Left renal pelvis (tissue), 4 donors: Measurements from ENCODE around the gene FOLR1. TPM values are rescaled to one million over a fixed set of nuclear protein-coding genes. Genes with fewer than 3 reads are reported as not detected.
A peak's percentile ranks its signal among the peaks of the same experiment; 100 is the strongest.
"Not testable (repeated sequence)": the region's sequence is repeated elsewhere in the genome, so short reads cannot be mapped to it uniquely, and the experiment has no call there.

ENCODE experiments used
- DNase-seq, 4 donors: peaks; one replicate each; pipeline ENCODE4 v3.0.0-alpha.2; 2013; ENCODE audit warnings: low read depth in 4 of 4, low spot score in 3 of 4
- polyA plus RNA-seq, 4 donors: library from polyadenylated mRNA; unstranded; fragments of 120-200 nt; gene quantifications; one replicate each; pipeline ENCODE4 v1.2.1, GENCODE V29; 2013; ENCODE audit not compliant: insufficient read length in 4 of 4

FOLR1 gene
- polyA plus RNA-seq, 4 donors: 11.1 to 54.9 (median 43.2) TPM

- not testable (repeated sequence) for DNase-seq
These were observed 10.9 kb upstream of the FOLR1 start for GRCh38 chr11:72180892-72181552.

GRCh38 chr11:72181553-72181958, 10.4 kb upstream of the FOLR1 start:
- DNase-seq: not testable (repeated sequence)

DNA sequence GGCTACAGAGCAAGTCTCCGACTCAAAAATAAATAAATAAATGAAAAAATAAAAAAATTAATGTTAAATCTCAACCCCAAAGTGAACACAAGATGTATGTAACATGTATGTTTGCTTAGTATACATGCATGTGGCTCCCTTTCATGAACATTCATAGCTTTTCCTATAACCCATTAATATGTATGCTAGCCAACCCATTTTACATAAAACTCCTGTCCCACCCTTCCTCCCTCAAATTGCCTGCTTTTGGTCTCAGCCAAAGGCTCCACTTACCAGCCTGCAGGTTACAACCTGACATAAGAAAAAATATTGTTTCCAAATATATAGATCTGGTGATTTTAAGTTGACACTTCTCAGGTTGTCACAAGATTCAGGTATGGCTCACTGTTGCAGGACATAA, 3.7 kb upstream of the FOLR1 start:
- DNase-seq: no peak

DNA sequence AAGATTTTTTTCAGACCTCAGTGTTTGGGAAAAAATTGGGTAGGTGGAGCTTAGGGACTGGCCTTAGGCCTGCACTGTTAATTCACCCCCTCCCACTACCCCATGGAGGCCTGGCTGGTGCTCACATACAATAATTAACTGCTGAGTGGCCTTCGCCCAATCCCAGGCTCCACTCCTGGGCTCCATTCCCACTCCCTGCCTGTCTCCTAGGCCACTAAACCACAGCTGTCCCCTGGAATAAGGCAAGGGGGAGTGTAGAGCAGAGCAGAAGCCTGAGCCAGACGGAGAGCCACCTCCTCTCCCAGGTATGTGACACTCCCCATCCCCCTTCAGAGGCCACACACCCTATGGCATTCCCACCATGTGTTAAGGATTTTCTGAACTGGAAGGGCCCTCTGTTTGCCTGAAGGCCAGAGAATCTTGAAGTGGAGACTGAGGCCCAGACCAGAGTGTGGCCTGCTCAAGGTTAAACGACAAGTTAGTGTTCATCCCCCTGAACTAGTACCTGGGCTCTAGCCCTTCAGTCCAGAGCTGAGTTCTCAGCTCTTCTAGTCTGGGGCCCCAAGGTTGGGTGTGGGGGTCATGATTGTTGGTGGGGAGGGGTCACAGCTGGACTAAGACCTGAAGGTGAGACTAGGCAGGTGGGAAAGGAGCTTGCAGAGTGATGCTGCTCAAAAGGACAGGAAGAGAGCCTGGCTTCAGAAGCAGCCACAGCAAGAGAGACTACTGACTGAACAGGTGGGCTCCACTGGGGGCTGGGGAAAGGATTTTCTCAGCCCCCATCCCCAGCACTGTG, 2.3 kb upstream of the FOLR1 start:
- DNase-seq: peak in 3 of 4 donors; percentile 40 to 46 (median 43)

DNA sequence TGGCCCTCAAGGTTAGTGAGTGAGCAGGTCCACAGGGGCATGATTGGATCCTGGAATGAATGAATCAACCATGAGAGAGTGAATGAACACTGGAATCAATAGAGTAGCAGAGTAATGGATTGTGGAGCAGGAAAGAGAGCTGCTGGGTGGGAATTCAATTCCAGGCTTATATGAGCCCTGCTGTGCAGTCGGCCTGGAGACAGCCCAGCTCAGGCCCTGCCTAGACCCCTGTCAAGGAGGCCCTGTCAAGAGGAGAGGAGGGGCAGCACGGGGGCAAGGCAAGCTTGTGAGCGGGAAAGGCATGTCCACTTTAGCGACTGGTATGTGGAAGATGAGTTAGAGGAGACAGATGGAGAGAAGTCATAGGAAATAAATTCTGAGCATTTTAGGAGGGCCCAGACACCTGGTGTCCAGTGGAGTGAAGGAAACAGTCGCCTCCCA, 1.3 kb upstream of the FOLR1 start:
- DNase-seq: no peak

GRCh38 chr11:72195518-72196270, 3.8 kb downstream of the FOLR1 start:
- DNase-seq: no peak

DNA sequence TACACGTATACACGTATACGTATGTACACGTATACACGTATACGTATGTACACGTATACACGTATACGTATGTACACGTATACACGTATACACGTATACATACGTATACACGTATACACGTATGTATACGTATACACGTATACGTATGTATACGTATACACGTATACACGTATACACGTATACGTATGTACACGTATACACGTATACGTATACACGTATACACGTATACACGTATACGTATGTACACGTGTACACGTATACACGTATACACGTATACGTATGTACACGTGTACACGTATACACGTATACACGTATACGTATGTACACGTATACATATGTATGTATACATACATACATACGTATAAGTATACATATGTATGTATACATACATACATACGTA, 9.5 kb downstream of the FOLR1 start:
- DNase-seq: not testable (repeated sequence)

- DNase-seq: no peak
These were observed 10.6 kb downstream of the FOLR1 start for GRCh38 chr11:72202571-72202970.

GRCh38 chr11:72203163-72203562, 11.2 kb downstream of the FOLR1 start:
- DNase-seq: no peak

GRCh38 chr11:72204886-72205285, 12.9 kb downstream of the FOLR1 start:
- no peak for DNase-seq

DNA sequence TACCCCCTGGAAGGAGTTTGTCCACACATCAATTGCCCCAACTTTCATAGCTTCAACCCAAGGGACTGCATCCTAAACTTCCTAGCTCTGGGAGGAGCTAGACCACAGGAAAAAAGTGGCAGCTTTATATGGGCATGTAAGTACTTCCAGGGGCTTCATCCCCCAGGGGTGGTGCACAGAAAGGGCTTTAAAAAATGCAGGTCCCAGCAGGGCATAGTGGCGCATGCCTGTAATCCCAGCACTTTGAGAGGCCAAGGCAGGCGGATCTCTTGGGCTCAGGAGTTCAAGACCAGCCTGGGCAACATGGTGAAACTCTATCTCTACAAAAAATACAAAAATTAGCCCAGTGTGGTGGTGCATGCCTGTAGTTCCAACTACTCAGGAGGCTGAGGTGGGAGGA, 14.9 kb downstream of the FOLR1 start:
- DNase-seq: not testable (repeated sequence)

- DNase-seq: no peak
These were observed 16.3 kb downstream of the FOLR1 start for GRCh38 chr11:72208281-72208680.

- DNase-seq: no peak
These were observed 17.2 kb downstream of the FOLR1 start for GRCh38 chr11:72209101-72209500.

- DNase-seq: no peak
These were observed 24.7 kb downstream of the FOLR1 start, which contains the start of gene FOLR2 for GRCh38 chr11:72216638-72217037. Gene FOLR2, plus strand, starts transcription at chr11:72216794. Its CDS starts 1,791 bp downstream, at chr11:72218585.

DNA sequence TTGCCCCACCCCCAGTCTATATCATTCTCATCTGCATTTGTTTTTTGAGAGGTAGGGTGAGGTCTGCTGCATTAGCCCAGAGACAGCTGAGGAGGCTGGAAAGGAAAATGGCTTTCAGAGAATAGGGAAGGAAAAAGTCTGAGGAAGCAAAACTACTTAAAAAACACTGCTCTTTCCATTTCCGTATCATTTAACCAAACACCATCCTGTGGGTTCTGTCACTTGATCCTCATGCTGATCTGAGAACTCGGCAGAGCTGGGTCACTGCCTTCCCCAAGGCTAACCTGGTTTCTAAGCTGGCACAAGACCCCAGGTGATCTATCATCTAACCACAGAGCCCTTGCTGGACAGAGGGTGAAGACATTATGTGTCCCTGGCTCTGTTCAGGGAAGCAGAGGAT, 25.9 kb downstream of the FOLR1 start:
- no peak for DNase-seq

- DNase-seq: no peak
These were observed 26.4 kb downstream of the FOLR1 start for GRCh38 chr11:72218251-72218745.

DNA sequence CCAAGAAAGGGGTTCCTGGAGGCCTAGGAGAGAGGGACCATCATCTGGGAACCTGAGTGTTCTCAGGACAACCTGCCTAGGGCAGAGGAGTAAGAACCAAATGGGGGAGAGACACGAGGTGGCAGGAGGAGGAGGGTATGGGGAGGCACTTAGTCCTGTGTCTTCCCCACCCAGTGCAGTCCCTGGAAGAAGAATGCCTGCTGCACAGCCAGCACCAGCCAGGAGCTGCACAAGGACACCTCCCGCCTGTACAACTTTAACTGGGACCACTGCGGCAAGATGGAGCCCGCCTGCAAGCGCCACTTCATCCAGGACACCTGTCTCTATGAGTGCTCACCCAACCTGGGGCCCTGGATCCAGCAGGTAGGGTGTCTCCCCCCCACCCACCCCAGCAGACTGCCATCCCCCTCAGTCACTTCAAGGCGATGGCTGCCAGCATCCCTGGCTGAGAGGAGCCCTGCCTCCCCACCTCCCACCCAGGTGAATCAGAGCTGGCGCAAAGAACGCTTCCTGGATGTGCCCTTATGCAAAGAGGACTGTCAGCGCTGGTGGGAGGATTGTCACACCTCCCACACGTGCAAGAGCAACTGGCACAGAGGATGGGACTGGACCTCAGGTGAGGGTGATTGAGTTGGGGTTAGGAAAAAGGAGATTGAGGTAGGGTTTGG, 28.9 kb downstream of the FOLR1 start:
- DNase-seq: no peak

DNA sequence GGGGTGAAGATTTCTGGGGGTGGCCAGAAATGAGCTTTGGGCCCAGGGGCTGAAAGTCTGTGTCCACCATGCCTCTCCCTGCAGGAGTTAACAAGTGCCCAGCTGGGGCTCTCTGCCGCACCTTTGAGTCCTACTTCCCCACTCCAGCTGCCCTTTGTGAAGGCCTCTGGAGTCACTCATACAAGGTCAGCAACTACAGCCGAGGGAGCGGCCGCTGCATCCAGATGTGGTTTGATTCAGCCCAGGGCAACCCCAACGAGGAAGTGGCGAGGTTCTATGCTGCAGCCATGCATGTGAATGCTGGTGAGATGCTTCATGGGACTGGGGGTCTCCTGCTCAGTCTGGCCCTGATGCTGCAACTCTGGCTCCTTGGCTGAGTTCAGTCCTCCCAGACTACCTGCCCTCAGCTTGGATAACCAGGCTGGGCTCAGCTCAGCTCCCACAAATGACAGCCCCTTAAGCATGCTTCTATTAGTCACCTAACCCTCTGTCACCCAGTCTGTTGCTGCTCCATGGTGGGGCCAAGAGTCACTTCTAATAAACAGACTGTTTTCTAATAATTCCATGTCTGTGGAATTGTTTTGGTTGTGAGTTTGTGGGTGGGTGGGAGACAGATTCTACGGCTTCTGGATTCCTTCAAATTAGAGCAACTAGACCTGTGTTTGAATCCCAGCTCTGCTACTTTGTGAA, 29.6 kb downstream of the FOLR1 start:
- no peak for DNase-seq

DNA sequence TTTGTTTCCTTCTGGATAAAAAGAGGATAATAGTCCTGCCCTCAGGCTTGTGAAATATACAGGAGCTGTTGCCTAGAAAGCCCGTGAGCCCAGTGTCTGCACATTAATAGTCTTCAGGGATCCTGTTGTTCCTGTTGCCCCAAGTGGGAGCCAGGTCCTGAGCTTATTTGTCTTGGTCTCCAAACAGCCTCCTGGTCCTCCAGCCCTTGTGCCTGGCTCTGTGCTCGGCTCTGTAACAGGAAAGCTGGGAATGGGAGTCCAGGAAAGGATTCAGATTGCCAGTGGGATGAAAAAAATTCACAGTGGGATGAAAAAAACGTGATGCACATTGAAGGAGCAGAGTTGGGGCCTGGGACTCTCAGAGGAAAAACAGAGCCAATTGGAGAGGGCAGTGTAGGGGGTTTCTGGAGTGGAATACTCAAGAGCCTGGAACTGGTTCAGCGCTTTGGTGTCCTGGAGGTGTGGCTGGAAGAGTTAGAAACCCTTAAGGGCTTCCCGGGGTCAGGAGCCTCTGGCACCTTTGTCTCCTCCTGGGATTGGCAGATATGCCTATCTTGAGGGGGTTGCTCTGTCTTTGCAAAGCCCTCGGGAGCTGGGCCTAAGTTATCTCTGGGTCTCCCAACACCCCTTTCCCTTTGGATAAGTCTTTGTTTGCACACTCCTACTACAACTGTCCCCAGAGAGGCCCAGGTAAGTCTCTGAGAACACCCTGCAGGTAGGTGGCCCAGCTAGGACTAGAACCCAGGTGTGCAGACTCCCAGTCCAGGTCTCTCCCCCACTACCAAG, 30.4 kb downstream of the FOLR1 start:
- no peak for DNase-seq
